DOHH2 (cell line): ENCODE results near the gene PDE4D.

Source experiments
- H3F3A ChIP-seq: fragments of 200-600 bp; sonication (generic), shearing (Covaris generic); 2 replicates; pipeline ENCODE4 v1.6.0; 2016; ENCODE audit warnings: antibody characterized with exemption, mild to moderate bottlenecking; ENCODE audit not compliant: control insufficient read depth, insufficient read depth
- H3K27ac ChIP-seq: fragments of 200-600 bp; sonication (generic); 2 replicates; pipeline ENCODE4 v1.5.1; 2014; ENCODE audit warnings: low read depth, mild to moderate bottlenecking, low read length, moderate library complexity
- H3K27me3 ChIP-seq: fragments of 200-600 bp; sonication (generic); 2 replicates; pipeline ENCODE4 v1.6.1; 2014; ENCODE audit warnings: mild to moderate bottlenecking, low read length, mixed read lengths; ENCODE audit not compliant: control insufficient read depth
- H3K36me3 ChIP-seq: fragments of 200-600 bp; sonication (generic); 2 replicates; pipeline ENCODE4 v1.6.1; 2014; ENCODE audit warnings: mild to moderate bottlenecking, low read length, moderate library complexity, mixed read lengths; ENCODE audit not compliant: control insufficient read depth
- H3K4me1 ChIP-seq: fragments of 200-600 bp; sonication (generic); 2 replicates; pipeline ENCODE4 v1.6.1; 2014; ENCODE audit warnings: mild to moderate bottlenecking, low read length, mixed read lengths; ENCODE audit not compliant: control insufficient read depth
- H3K4me2 ChIP-seq: fragments of 200-600 bp; sonication (generic); 2 replicates; pipeline ENCODE4 v1.6.0; 2014; ENCODE audit warnings: mild to moderate bottlenecking, low read length, moderate library complexity
- H3K4me3 ChIP-seq: fragments of 200-600 bp; sonication (generic); 2 replicates; pipeline ENCODE4 v1.5.1; 2014; ENCODE audit warnings: mild to moderate bottlenecking, low read length, mixed read lengths
- H3K79me2 ChIP-seq: fragments of 200-600 bp; sonication (generic); 2 replicates; pipeline ENCODE4 v1.6.1; 2014; ENCODE audit warnings: mild to moderate bottlenecking, low read length, mixed read lengths; ENCODE audit not compliant: control insufficient read depth
- H3K9me2 ChIP-seq: fragments of 200-600 bp; sonication (generic); replicated peaks from 2 replicates; pipeline ENCODE4 v1.6.1; 2014; ENCODE audit warnings: mild to moderate bottlenecking, low read length, mixed read lengths; ENCODE audit not compliant: control insufficient read depth
- H3K9me3 ChIP-seq: fragments of 200-600 bp; sonication (generic); 2 replicates; pipeline ENCODE4 v1.6.1; 2014; ENCODE audit warnings: antibody characterized with exemption, low read length, mixed read lengths; ENCODE audit not compliant: control insufficient read depth, insufficient read depth
- H4K20me1 ChIP-seq: fragments of 200-600 bp; sonication (generic); 2 replicates; pipeline ENCODE4 v1.6.0; 2014; ENCODE audit warnings: low read depth, mild to moderate bottlenecking, antibody characterized with exemption, low read length, moderate library complexity; ENCODE audit not compliant: control insufficient read depth, insufficient read depth
- CTCF ChIP-seq: fragments of 200-600 bp; sonication (generic); IDR thresholded peaks from one replicate; pipeline ENCODE4 v1.5.1; 2014; ENCODE audit warnings: antibody characterized with exemption, mild to moderate bottlenecking, low read depth, low read length; ENCODE audit not compliant: poor library complexity, severe bottlenecking
- EZH2phosphoT487 ChIP-seq: fragments of 200-600 bp; sonication (generic); IDR thresholded peaks from 2 replicates; pipeline ENCODE4 v1.6.1; 2017; ENCODE audit warnings: borderline replicate concordance, mild to moderate bottlenecking, antibody characterized with exemption, low read length, moderate library complexity, mixed read lengths

The PDE4D gene

GRCh38 chr5:59830536-59831200, 62.9 kb downstream of the PDE4D start:
- no peaks in the 10 kb centered on the region for H4K20me1 ChIP-seq
- no peaks in the 10 kb centered on the region for H3K9me2 ChIP-seq
- TF ChIP-seq CTCF: no peak
- no peak for TF ChIP-seq EZH2phosphoT487
- H3K4me1 ChIP-seq: no peaks in the 10 kb centered on the region
- no peaks in the 10 kb centered on the region for H3K9me3 ChIP-seq
- H3K27ac ChIP-seq: no peak overlapping the region
- no peaks in the 10 kb centered on the region for H3F3A ChIP-seq
- no peak overlapping the region for H3K4me3 ChIP-seq
- H3K79me2 ChIP-seq: no peaks in the 10 kb centered on the region
- H3K27me3 ChIP-seq: 0 out of 2 replicates have a peak, but pooled peaks cover 2% of the 10 kb centered on the region
- no peaks in the 10 kb centered on the region for H3K36me3 ChIP-seq
- H3K4me2 ChIP-seq: no peak overlapping the region

GRCh38 chr5:59829922-59830321, 63.6 kb downstream of the PDE4D start:
- Histone ChIP-seq H3K27ac (no peak overlapping the region), H3K4me3 (no peak overlapping the region), H3K9me3 (no peaks in the 10 kb centered on the region), H4K20me1 (no peaks in the 10 kb centered on the region), H3K36me3 (no peaks in the 10 kb centered on the region), H3K4me2 (no peak overlapping the region), H3K9me2 (no peaks in the 10 kb centered on the region), H3K4me1 (no peaks in the 10 kb centered on the region), H3K79me2 (no peaks in the 10 kb centered on the region), H3F3A (no peaks in the 10 kb centered on the region), H3K27me3 (0 out of 2 replicates have a peak, but pooled peaks cover 2% of the 10 kb centered on the region)
- TF ChIP-seq EZH2phosphoT487 (no peak), CTCF (no peak)

GRCh38 chr5:59829386-59829785, 64.1 kb downstream of the PDE4D start:
- no peaks in the 10 kb centered on the region for H3K9me2 ChIP-seq
- no peak overlapping the region for H3K27ac ChIP-seq
- H3K36me3 ChIP-seq: no peaks in the 10 kb centered on the region
- 0 out of 2 replicates have a peak, but pooled peaks cover 2% of the 10 kb centered on the region for H3K27me3 ChIP-seq
- H3K4me2 ChIP-seq: no peak overlapping the region
- H3F3A ChIP-seq: no peaks in the 10 kb centered on the region
- no peaks in the 10 kb centered on the region for H3K4me1 ChIP-seq
- H3K9me3 ChIP-seq: no peaks in the 10 kb centered on the region
- H4K20me1 ChIP-seq: no peaks in the 10 kb centered on the region
- no peak overlapping the region for H3K4me3 ChIP-seq
- TF ChIP-seq CTCF: no peak
- no peak for TF ChIP-seq EZH2phosphoT487
- H3K79me2 ChIP-seq: no peaks in the 10 kb centered on the region
